ENCODE results near the gene MCTP1. TPM values are rescaled to one million over a fixed set of nuclear protein-coding genes. Genes with fewer than 3 reads are reported as not detected.

Gene MCTP1
- total RNA-seq: 10 to 100 TPM in 1 of 2 donors, 1 to 10 TPM in 1; 5.1 to 10.0 TPM

GRCh38 chr5:95284572-95285408, at the start of gene MCTP1:
Gene MCTP1, minus strand, starts transcription at chr5:95285094.
- H3K27ac ChIP-seq: no peak within 1 kb of the TSS
- DNase-seq (ENCODE audit: low spot score): no peak
- no peaks in the 10 kb centered on the region for H3K36me3 ChIP-seq
- peak within 1 kb of the TSS; percentile 31 to 57 for H3K4me3 ChIP-seq
- peaks cover 0 to 28% of the 10 kb centered on the region in 2 donors for H3K4me1 ChIP-seq
- H3K9me3 ChIP-seq: no peaks in the 10 kb centered on the region
- TF ChIP-seq, protein P1, sequence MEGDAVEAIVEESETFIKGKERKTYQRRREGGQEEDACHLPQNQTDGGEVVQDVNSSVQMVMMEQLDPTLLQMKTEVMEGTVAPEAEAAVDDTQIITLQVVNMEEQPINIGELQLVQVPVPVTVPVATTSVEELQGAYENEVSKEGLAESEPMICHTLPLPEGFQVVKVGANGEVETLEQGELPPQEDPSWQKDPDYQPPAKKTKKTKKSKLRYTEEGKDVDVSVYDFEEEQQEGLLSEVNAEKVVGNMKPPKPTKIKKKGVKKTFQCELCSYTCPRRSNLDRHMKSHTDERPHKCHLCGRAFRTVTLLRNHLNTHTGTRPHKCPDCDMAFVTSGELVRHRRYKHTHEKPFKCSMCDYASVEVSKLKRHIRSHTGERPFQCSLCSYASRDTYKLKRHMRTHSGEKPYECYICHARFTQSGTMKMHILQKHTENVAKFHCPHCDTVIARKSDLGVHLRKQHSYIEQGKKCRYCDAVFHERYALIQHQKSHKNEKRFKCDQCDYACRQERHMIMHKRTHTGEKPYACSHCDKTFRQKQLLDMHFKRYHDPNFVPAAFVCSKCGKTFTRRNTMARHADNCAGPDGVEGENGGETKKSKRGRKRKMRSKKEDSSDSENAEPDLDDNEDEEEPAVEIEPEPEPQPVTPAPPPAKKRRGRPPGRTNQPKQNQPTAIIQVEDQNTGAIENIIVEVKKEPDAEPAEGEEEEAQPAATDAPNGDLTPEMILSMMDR (IDR thresholded peaks at IDR 0.05): no peak
- peaks cover 28% of the 10 kb centered on the region in 2 donors for H3K27me3 ChIP-seq

DNA sequence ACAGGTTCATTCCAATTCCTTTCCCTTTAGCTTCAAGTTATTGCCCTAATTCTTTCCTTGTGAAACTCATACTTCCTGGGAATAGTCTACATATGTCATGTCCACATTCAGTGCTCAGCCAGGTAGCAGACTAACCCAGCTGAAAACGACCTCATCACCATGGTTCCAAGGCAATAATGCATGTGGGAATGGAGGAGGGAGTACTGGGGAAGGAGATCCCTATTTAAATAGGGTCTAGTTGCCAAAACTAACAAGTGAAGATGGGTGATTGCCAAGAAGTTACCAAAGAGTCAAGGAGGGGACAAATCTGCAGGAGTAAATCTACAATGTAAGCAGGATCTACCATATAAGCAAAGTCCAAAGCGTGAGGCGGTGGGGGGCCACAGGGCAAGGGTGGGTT, 47.3 kb upstream of the MCTP1 start:
- H3K36me3 ChIP-seq: no peaks in the 10 kb centered on the region
- H3K27ac ChIP-seq: no peak overlapping the region
- TF ChIP-seq, protein P1 (IDR thresholded peaks at IDR 0.05): no peak
- no peak for DNase-seq (ENCODE audit: low spot score)
- H3K27me3 ChIP-seq: no peaks in the 10 kb centered on the region
- no peaks in the 10 kb centered on the region for H3K4me1 ChIP-seq
- no peaks in the 10 kb centered on the region for H3K9me3 ChIP-seq
- H3K4me3 ChIP-seq: no peak overlapping the region

GRCh38 chr5:95331358-95331757, 46.5 kb upstream of the MCTP1 start:
- no peaks in the 10 kb centered on the region for H3K9me3 ChIP-seq
- TF ChIP-seq, protein P1 (IDR thresholded peaks at IDR 0.05): no peak
- no peaks in the 10 kb centered on the region for H3K27me3 ChIP-seq
- no peak overlapping the region for H3K4me3 ChIP-seq
- H3K4me1 ChIP-seq: no peaks in the 10 kb centered on the region
- H3K36me3 ChIP-seq: no peaks in the 10 kb centered on the region
- no peak for DNase-seq (ENCODE audit: low spot score)
- no peak overlapping the region for H3K27ac ChIP-seq

DNA sequence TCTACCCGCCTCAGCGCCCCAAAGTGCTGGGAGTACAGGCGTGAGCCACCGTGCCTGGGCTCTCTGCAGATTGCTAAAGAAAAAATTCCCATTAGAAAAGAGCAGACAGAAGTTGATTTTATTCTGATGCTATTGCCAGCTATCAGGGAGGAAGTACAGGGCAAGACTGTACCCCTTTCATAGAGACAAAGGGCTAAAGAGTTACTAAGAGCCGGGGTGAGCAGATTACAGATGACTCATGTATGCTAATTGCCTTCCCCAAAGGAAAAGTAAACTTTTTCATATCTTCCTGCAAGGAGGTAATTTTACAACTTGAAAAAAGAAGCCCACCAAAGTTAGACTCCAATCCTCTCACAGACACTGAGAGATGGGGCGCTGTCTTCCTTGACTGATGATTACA, 42.3 kb upstream of the MCTP1 start:
- no peak for DNase-seq (ENCODE audit: low spot score)
- H3K4me3 ChIP-seq: no peak overlapping the region
- H3K9me3 ChIP-seq: no peaks in the 10 kb centered on the region
- TF ChIP-seq, protein P1 (IDR thresholded peaks at IDR 0.05): no peak
- no peaks in the 10 kb centered on the region for H3K4me1 ChIP-seq
- no peaks in the 10 kb centered on the region for H3K27me3 ChIP-seq
- no peaks in the 10 kb centered on the region for H3K36me3 ChIP-seq
- H3K27ac ChIP-seq: no peak overlapping the region

DNA sequence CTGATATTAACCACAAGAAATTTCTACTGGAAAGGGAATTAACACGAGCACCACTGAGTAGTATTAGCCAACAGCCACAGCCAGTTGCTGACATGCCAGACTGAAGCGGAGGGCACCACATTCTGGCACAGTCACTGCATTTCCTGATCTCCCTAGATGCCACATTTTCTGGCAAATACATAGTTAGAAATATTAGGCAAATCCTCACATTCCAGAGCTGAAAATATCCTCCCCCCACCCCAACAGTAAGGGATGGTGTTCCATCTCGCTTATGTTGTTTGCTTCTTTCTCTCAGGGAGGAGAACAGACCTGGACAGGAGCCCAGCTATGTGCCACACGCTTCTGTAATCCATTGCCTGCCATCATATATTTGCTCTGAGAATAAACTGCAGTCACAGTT, 32.8 kb upstream of the MCTP1 start:
- TF ChIP-seq, protein P1 (IDR thresholded peaks at IDR 0.05): no peak
- Histone ChIP-seq H3K27me3 (no peaks in the 10 kb centered on the region), H3K36me3 (no peaks in the 10 kb centered on the region), H3K4me3 (no peak overlapping the region), H3K4me1 (no peaks in the 10 kb centered on the region), H3K27ac (no peak overlapping the region), H3K9me3 (no peaks in the 10 kb centered on the region)
- DNase-seq (ENCODE audit: low spot score): no peak

Data from right atrium auricular region (tissue), 2 donors.